Liver (tissue), 2 donors: ENCODE measurements around the gene PATJ.

Source experiments
- RAD21 ChIP-seq, 2 donors: IDR thresholded peaks; 2 replicates each; pipeline ENCODE4 v1.6.1; 2016; ENCODE audit warnings: antibody characterized with exemption in 2 of 2, mild to moderate bottlenecking in 2 of 2
- REST ChIP-seq: IDR thresholded peaks from 2 replicates; pipeline ENCODE4 v1.6.1; 2016; ENCODE audit warnings: antibody characterized with exemption, mild to moderate bottlenecking
- SP1 ChIP-seq: IDR thresholded peaks from 2 replicates; pipeline ENCODE4 v1.6.1; 2018; ENCODE audit warnings: antibody characterized with exemption, mild to moderate bottlenecking
- donor health status: healthy.

- no peak for TF ChIP-seq SP1
- no peak for TF ChIP-seq RAD21 (IDR thresholded peaks at IDR 0.05)
- TF ChIP-seq REST = no peak
Observed at GRCh38 chr1:61825393-61825792, 83.1 kb downstream of the PATJ start.
